GM11168 (cell line): ENCODE results near the gene PABPN1.
"Not testable (repeated sequence)": the region's sequence is repeated elsewhere in the genome, so short reads cannot be mapped to it uniquely, and the experiment has no call there.

ENCODE experiments used
- in situ Hi-C: fragments of 300-500 bp; cut with MboI; formaldehyde crosslinking; loops from one replicate; pipeline ENCODE4 v1.12.0; 2022; ENCODE audit warnings: low sequenced_read_pairs; ENCODE audit not compliant: unreplicated experiment

PABPN1 gene

DNA sequence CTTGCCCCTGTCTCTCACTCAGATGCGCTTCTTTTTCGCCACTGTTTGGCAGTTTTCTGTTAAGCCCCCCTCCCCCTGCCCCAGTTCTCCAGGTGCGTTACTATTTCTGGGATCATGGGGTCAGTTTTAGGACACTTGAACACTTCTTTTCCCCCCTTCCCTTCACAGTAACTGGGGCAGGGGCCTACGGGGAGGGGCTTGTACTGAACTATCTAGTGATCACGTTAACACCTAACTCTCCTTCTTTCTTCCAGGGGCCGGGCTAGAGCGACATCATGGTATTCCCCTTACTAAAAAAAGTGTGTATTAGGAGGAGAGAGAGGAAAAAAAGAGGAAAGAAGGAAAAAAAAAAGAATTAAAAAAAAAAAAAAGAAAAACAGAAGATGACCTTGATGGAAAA is 3.7 kb downstream of the PABPN1 start:
- in situ Hi-C loops: no loop called here

DNA sequence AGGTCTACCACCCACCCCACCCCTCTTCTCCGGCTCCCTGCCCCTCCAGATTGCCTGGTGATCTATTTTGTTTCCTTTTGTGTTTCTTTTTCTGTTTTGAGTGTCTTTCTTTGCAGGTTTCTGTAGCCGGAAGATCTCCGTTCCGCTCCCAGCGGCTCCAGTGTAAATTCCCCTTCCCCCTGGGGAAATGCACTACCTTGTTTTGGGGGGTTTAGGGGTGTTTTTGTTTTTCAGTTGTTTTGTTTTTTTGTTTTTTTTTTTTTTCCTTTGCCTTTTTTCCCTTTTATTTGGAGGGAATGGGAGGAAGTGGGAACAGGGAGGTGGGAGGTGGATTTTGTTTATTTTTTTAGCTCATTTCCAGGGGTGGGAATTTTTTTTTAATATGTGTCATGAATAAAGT is 4.5 kb downstream of the PABPN1 start:
- in situ Hi-C loops: not testable (repeated sequence)

DNA sequence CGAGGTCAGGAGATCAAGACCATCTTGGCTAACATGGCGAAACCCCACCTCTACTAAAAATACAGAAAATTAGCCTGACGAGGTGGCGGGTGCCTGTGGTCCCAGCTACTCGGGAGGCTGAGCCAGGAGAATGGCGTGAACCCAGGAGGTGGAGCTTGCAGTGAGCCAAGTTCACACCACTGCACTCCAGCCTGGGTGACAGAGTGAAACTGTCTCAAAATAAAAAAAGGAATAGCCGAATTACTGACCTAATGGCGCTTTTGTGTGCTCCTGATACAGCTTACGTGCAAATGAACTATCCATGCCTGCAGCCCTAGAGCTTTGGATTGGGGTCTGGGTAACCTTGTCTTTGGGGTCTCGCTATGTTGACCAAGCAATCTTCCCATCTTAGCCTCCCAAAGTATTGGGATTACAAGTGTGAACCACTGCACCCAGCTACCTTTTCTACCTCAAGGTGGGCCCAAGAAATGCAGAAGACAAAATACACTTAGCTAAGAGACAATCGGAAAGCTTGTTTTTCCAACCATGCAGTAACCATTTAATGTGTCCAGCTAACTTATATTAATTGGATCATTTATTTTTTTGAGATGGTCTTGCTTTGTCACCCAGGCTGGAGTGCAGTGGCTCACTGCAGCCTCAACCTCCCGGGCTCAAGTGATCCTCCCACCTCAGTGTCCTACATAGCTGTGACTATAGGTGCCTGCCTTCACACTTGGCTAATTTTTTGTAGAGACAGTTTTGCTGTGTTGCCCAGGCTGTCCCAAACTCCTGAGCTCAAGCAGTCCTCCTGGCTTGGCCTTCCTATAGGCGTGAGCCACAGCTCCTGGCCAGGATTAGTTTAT is 5.5 kb downstream of the PABPN1 start:
- in situ Hi-C loops: no loop called here

DNA sequence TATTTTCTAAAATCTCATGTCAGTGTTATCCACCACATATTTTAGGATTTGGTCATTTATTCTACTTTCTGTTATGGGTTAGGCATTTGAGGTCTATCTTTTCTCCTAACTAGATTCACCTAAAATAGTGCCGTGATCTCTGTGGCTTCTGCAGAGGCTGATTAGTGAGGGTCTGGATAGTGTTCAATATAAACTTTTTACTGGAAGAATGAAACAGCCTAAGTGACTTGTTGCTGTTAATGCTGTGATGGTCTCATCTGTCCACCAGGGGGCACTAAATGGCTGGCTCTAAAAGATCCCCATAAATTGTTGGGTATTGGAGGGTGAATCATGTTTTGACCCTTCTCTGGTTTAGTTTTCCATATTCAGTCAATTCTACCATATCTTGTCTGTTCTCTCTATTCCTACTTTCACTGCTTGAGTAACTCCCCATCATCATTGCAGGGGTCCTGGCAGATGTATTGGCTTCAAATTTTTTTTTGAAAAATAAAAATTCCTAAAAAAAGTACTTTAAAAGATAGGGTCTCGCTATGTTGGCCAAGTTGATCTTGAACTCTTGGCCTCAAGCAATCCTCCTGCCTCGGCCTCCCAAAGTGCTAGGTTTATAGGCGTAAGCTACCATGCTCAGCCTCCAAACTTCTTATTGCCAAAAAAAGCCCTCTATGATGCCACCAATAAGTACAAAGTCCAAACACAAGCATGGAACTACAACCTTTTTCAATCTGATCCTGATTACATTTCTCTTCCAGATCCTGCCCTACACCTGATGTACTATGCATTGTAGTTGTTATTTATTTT is 6.9 kb downstream of the PABPN1 start:
- in situ Hi-C loops: no loop called here

DNA sequence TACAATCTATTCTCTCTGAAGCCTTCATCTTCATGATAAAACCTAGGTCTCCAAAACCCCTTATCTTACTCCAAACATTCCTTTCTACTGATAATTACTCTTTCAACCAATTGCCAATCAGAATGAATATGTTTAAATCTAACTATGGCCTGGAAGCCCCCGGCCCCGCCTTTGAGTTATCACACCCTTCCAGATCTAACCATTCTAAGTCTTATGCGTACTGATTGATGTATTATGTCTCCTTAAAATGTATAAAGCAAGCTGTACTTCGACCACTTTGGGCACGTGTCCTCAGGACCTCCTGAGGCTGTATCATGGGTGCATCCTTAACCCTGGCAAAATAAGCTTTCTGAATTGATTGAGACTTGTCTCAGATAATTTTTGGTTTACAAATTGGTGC is 14.4 kb downstream of the PABPN1 start:
- in situ Hi-C loops: no loop called here

DNA sequence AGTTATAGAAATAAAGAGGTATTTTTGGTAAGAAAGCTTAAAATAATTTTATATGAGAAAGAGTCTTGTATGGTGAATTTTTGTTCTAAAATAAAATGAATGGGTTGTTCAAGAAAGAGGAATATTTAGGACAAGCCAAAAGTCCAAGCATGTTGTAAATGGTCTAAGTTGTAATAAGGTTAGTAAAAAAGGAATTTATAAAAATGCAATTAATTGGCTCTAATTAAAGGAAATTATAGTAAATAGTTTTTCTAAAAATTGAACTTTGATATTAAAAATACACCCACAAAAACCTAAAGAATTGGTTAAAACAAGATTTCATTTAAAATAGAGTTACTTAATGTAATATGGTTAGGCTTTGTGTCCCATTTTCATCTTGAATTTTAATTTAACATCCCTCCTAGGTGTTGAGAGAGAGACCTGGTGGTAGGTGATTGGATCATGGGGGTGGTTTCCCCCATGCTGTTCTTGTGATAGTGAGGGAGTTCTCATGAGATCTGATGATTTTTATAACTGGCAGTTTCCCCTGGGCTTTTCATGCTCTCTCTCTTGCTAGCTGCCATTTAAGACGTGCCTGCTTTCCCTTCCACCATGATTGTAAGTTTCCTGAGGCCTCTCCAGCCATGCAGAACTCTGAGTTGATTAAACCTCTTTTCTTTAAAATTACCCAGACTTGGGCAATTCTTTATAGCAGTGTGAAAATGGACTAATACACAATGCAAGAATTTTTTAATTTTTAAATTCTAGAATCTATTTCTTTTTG is 18.4 kb downstream of the PABPN1 start:
- in situ Hi-C loops: no loop called here

DNA sequence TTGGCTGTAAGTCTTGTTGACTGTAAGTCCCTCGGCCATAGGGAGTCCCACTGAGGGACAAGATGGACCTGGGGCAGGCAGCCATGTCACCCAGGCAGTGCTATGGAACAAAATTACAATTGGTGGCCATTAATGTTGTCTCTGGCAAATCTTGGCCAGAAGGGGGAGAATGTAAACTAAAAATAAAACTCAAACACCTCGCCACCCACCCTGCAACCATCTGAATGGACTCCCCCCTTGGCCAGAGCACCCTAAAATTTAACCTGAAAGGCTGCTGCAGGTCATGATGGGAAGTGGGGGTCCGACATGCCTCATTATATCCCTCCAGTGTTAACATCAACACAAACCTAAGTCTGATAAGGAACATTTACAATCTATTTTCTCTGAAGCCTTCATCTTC is 23.2 kb downstream of the PABPN1 start:
- in situ Hi-C loops: no loop called here

DNA sequence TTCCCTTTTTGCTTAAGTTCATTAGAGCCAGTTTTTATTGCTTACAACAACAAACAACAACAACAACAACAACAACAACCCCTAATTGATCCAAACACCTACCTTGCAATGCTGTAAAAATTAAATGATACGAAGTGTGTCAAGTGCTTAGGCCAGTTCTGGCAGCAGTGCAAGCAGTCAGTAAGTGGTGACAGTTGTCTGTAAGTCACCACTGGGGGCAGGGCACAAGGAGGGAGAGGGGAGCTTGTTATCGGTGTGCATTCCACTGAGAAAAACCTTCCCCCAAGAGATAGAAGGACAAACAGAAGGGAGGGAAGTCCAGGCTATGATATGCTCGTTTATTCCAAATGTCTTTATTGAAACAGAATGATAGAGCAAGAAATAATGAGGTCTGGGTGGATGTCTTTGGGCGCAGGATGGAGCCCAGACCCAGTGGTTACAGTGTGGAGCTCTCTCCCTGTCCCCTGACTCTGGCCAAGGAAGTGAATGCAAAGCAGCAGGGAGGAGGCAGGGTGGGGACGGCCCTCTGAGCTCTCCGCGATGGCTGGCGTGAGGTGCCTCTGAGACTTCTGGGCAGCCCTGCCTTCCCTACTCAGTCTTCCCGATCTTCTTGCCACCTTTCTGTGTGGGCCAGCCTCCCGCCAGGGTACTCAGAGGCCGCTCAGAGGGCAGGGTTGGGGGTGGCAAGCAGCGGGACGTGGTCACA is 24.9 kb downstream of the PABPN1 start:
- in situ Hi-C loops: no loop called here

DNA sequence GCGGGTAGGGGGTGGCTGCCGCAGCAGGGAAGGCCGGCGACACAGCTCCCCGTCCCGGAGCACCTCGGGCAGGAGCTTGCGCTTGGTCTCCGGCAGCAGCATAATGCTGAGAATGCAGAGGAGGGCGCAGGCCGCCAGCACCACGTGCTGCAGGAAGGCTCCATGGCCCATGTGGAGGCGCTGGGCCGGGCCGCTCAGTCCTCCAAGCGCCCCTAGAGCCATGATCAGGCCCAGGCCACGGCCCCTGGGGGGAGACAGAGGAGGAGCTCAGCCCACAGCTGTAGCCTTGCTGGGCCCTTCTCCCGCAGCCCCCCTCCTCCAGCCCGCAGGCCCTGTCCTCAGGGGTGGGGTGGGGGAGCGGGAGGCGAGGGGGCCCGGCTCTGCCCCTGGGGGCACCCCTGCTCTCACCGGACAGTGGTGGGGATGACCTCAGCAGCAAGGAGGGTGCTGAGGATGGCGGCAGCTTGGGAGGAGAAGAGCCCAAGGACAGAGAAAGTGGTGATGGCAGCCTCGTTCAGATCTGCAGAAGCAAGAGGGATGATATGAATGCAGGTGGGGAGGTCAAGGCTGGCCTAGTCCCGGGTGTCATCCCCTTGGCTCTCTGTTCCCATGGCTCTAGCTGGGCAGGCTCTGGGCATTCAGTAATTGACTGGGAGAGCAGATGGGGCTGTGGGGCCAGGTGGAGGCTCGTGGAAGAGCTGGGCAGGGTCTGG is 25.6 kb downstream of the PABPN1 start:
- in situ Hi-C loops: no loop called here

DNA sequence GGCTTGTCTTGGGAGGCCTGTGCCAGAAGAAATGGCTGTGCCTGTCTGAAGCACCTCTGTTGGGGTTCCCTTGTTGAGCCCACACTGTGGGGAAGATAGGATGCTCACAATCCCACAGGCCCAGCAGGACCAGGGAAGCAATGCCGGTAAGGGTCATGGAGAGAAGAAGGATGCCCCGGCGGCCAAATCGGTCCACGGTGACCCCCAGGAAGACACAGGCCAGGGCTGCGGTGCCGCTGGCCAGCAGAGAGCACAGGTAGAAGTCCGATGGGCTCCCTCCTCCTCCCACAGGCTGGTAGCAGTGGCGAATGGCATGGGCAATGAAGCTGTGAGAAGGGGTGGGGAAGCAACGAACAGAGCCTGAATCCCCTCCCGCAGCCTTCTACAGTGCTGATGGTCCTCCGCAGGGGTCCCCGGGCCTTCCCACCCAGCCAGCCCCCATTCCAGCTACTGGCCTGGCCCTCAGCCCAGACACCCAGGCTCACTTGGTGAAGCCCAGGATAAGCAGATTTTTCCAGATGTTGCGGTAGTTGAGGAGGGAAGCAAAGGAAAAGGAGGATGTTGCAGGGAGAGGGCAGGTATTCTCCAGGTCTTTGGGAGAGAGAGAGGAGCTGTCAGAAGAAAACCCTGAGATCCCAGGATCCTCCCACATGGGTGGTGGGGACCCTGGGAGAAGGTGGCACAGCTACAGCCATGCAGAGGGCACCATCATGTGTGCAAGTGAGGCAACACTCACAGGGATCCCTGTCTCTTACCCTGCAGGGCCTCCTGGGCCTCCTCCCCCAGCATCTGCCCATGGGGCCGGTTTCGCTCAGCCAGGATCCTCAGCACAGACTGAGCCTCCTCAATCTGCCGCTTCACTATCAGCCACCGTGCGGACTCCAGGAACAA is 26.4 kb downstream of the PABPN1 start:
- in situ Hi-C loops: no loop called here

DNA sequence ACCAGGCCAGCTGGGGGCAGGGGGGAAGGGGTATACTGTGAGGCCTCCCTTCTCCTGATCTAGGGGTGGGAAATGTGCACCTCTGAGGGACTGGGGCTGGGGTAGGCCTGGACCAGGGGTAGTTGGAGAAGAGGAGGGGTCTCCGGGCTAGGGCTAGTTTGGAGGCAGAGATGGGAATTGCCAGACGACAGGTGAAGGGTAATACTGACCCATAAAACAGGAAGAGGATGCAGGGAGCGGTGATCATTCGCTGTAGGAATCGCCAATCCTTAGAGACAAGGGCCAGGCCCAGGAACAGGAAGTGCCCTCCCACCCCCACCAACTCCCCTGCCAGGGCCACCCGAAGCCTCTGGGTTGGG is 27.0 kb downstream of the PABPN1 start:
- in situ Hi-C loops: no loop called here

DNA sequence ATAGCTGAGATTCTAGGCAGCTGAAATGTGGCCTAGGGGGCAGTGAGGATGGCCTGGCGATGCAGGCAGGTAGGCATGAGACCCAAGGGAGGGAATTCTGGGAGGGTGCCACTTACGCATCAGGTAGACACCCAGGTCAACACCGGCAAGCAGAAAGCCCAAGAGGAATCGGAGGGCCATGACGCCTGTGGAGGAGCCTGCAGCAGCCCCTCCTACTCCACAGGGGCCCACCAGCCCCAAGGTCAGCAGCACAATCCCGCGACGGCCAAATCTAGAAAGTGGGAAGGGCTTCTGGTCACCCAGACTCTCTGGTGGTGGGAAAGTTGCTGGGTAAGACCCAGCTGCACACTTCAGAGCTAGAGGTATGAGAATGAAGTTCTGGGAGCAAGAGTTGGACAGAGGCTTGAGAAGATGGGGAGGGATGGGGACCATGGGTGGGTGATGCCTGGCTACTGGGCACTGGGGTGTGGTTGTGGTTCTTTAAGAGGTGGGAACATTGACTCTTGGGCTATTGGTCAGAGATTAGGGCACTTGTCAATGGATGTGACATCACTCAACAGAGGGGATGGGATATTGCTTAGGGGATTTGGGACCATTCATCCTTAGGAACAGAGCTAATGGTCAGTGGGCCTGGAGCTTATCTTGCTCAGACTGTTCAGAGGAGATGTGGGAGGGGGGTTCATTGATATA is 28.0 kb downstream of the PABPN1 start:
- in situ Hi-C loops: no loop called here

DNA sequence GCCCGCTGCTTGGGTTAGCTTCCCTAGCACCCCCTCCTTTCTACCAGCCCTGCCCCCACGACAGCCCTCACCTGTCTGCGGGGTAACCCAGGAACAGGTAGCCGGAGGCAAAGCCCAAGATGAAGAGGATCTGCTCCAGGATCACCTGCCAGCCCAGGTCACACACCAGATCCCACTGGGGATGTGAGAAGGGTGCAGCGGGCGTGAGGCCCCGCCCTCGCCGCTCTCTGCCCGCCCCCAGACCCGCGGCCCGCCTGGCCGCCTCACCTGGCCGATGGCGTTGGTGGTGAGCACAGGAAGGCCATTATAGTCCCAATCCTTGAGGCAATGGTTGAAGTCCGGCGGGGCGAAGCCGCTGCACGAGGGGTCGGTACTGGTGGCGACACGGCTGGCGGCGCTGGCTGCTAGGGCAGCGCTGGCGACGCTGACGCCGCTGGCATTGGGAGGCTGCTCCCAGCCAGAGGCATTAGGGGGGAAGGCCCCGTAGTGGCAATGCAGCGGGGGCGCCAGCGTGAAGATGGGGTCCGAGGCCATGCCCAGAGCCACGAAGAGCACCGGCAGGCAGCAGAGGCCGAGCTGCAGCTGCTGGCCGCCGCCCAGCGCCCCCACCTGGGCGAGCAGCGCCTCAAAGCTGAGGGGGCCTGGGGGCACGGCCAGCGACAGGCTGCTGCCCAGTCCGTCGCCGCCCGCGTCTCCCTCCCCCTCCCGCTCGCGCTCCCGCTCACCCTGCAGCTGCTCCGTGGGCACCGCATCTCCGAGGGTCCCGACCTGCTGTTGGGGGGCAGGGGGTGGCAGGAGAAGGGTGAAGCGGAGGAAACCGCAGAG is 30.6 kb downstream of the PABPN1 start:
- in situ Hi-C loops: no loop called here

DNA sequence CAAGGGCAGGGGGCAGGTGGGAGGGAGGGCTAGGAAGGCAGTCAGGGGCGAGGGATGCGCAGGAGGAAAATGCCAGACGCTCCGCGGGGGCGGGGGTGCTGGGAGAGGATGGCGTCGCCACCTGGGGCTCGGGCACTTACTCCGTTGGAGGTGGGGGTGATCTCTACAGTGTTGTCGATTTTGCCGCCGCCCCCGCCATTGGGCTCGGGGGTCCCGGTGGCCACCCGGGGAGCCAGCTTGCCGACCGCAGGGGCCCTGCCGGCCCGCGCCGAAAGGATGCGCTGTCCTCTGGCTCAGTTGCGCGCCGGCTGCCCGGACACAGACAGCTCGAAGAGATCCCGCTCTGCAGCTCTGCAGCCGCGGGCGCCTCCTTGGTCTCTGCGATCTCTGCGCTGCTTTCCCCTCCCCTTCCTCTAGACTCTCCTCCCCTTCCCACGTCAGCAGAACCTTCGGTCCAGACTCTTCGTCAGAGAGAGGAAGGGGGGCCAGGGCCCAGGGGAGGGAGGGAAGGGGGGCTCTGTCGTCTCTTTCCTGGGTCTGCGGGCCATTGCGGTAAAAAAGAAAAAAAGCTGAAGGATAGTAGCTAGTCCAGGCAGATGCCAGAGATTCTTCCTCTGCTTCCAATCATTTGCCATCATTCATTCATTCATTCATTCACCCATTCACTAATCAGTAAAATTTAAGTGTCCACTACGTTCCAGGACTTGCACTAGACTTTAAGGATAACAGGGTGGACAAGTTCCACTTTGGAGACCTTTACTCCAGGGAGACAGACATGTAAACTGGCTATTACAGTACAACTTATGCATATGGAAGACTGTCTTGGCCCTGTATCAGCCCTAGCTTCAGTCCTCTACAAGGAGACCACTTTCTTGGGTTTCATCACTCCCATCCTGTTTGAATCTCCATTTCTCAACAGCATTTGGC is 31.5 kb downstream of the PABPN1 start, which contains the start of gene SLC22A17:
Gene SLC22A17 (minus strand): TSS at position 382 of the 927 bp plus-strand sequence.
- in situ Hi-C loops: no loop called here

DNA sequence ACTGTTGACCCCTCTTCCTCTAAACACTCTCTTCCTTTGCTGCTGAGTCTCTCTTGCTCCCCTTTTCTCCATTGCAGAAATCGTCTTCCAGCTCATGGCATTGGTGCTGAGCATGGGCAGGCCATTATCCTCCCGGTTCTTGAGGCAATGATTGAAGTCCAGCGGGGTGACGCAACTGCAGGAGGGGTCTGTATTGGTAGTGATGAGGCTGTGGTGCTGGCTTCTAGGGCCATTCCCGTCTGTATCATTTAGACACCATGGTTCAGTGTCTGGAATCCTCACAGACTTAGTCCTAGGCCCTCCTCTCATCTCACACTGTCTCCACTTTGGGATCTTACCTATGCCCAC is 32.1 kb downstream of the PABPN1 start:
- in situ Hi-C loops: no loop called here

DNA sequence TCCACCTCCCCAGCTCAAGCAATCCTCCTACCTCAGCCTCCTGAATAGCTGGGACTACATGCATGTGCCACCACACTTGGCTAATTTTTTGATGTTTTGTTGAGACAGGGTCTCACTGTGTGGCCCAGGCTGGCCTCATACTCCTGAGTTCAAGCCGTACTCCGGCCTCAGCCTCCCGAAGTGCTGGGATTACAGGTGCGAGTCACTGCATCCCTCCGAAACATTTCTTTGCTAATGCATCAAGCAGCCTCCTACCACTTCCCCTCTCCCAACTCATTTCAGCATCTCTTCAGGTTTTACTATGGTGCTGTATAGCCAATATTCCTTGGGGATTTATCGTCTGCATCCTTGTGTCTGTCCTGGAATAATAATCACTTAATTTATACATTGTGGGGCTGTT is 33.7 kb downstream of the PABPN1 start:
- in situ Hi-C loops: no loop called here
